Left ventricle myocardium inferior (tissue), 1 donor: ENCODE results near the gene NPTX1. TPM values are rescaled to one million over a fixed set of nuclear protein-coding genes. Genes with fewer than 3 reads are reported as not detected.

ENCODE experiments used
- DNase-seq: peaks from one replicate; pipeline ENCODE4 v3.0.0-alpha.2; 2020
- H3K27ac ChIP-seq: fragments of 200-600 bp; replicated peaks from 2 replicates; pipeline ENCODE4 v1.8.0; 2021
- H3K27me3 ChIP-seq: fragments of 200-600 bp; 2 replicates; pipeline ENCODE4 v1.8.0; 2021; ENCODE audit warnings: low read depth
- H3K36me3 ChIP-seq: fragments of 200-600 bp; 2 replicates; pipeline ENCODE4 v1.8.0; 2021
- H3K4me1 ChIP-seq: fragments of 200-600 bp; 2 replicates; pipeline ENCODE4 v1.8.0; 2021
- H3K4me3 ChIP-seq: fragments of 200-600 bp; 2 replicates; pipeline ENCODE4 v1.8.0; 2021; ENCODE audit warnings: mild to moderate bottlenecking, moderate library complexity
- H3K9me3 ChIP-seq: fragments of 200-600 bp; replicated peaks from 2 replicates; pipeline ENCODE4 v1.8.0; 2021
- CTCF ChIP-seq: fragments of 200-600 bp; IDR thresholded peaks from 2 replicates; pipeline ENCODE4 v1.8.0; 2021; ENCODE audit warnings: antibody characterized with exemption, mild to moderate bottlenecking, borderline replicate concordance
- intact Hi-C: fragments of 100-400 bp; cut with micrococcal nuclease; formaldehyde crosslinking; loops from one replicate; pipeline ENCODE4 v1.11.0; 2022
- total RNA-seq: library from RNA; stranded (reverse); fragmentation: NEBNext Ultra II Directional; extraction: Animal tissue kit (Norgen Biotek cat#: 25700); gene quantifications from one replicate; pipeline ENCODE4 v1.2.1, GENCODE V29; 2021
- donor health status: DM: no; HTN: yes; CAD: no; lungs with severe emphysema.

The NPTX1 gene
- total RNA-seq, 1 donor from 2014 or later, result not detected

- peaks cover 12% of the 10 kb centered on the region for H3K9me3 ChIP-seq
- TF ChIP-seq CTCF, result no peak
- no peak overlapping the region for H3K4me3 ChIP-seq
- no peaks in the 10 kb centered on the region for H3K36me3 ChIP-seq
- H3K4me1 ChIP-seq, result no peaks in the 10 kb centered on the region
- H3K27me3 ChIP-seq, result peaks cover 75% of the 10 kb centered on the region
- no peak overlapping the region for H3K27ac ChIP-seq
- no peak for DNase-seq
- intact Hi-C loops, result no loop called here
Measured at GRCh38 chr17:80487511-80487910, 11.1 kb upstream of the NPTX1 start.

GRCh38 chr17:80486692-80487091, 10.3 kb upstream of the NPTX1 start:
- intact Hi-C loops, result no loop called here
- no peaks in the 10 kb centered on the region for H3K36me3 ChIP-seq
- H3K27me3 ChIP-seq, result peaks cover 79% of the 10 kb centered on the region
- no peak overlapping the region for H3K4me3 ChIP-seq
- peaks cover 12% of the 10 kb centered on the region for H3K9me3 ChIP-seq
- no peaks in the 10 kb centered on the region for H3K4me1 ChIP-seq
- DNase-seq, result no peak
- no peak overlapping the region for H3K27ac ChIP-seq
- no peak for TF ChIP-seq CTCF

GRCh38 chr17:80485846-80486245, 9.4 kb upstream of the NPTX1 start:
- H3K36me3 ChIP-seq, result no peaks in the 10 kb centered on the region
- DNase-seq, result no peak
- no peak for TF ChIP-seq CTCF
- no peak overlapping the region for H3K27ac ChIP-seq
- H3K4me3 ChIP-seq, result no peak overlapping the region
- H3K27me3 ChIP-seq, result peaks cover 79% of the 10 kb centered on the region
- peaks cover 12% of the 10 kb centered on the region for H3K9me3 ChIP-seq
- H3K4me1 ChIP-seq, result no peaks in the 10 kb centered on the region
- intact Hi-C loops, result no loop called here

GRCh38 chr17:80482555-80483308, 6.3 kb upstream of the NPTX1 start:
- Histone ChIP-seq H3K27ac (no peak overlapping the region), H3K4me3 (no peak overlapping the region), H3K4me1 (peaks cover 14% of the 10 kb centered on the region), H3K27me3 (peaks cover 99% of the 10 kb centered on the region), H3K9me3 (peaks cover 12% of the 10 kb centered on the region), H3K36me3 (no peaks in the 10 kb centered on the region)
- no peak for DNase-seq
- no peak for TF ChIP-seq CTCF
- intact Hi-C loops, result no loop called here

GRCh38 chr17:80482058-80482318, 5.6 kb upstream of the NPTX1 start:
- Histone ChIP-seq H3K9me3 (peaks cover 5% of the 10 kb centered on the region), H3K4me3 (no peak overlapping the region), H3K4me1 (peaks cover 22% of the 10 kb centered on the region), H3K27ac (no peak overlapping the region), H3K36me3 (no peaks in the 10 kb centered on the region), H3K27me3 (peaks cover 99% of the 10 kb centered on the region)
- intact Hi-C loops, result no loop called here
- no peak for DNase-seq
- no peak for TF ChIP-seq CTCF
